Activated B cell treated with CpG ODN at 0.5 μM for 24 hours (primary cell): ENCODE results near the gene TMEM165. TPM values are rescaled to one million over a fixed set of nuclear protein-coding genes. Genes with fewer than 3 reads are reported as not detected.
"Not testable (repeated sequence)": the region's sequence is repeated elsewhere in the genome, so short reads cannot be mapped to it uniquely, and the experiment has no call there.

Source experiments
- ATAC-seq: fragments of 200-7000 bp; cut with Tn5 transposase; one replicate; pipeline ENCODE4 v1.10.0; 2021; ENCODE audit warnings: low read depth, mild to moderate bottlenecking, moderate library complexity
- CTCF ChIA-PET: fragments of 350-600 bp; sonication (Branson Sonifier 250); formaldehyde crosslinking; loops from one replicate; lab custom pipeline; 2021; ENCODE audit warnings: antibody characterized with exemption; lab: Charles Lee
- POLR2A ChIA-PET: fragments of 350-600 bp; sonication (Branson Sonifier 250); formaldehyde crosslinking; loops from one replicate; lab custom pipeline; 2021; ENCODE audit warnings: antibody characterized with exemption; lab: Charles Lee
- DNase-seq: peaks from one replicate; pipeline ENCODE4 v3.0.0; 2022
- H3K27ac Mint-ChIP-seq: one replicate; pipeline ENCODE4 v1.8.0; 2020; ENCODE audit warnings: mixed read lengths
- H3K27me3 Mint-ChIP-seq: one replicate; pipeline ENCODE4 v1.8.0; 2021; ENCODE audit warnings: mixed read lengths
- H3K36me3 Mint-ChIP-seq: one replicate; pipeline ENCODE4 v1.8.0; 2021; ENCODE audit warnings: low read depth, mixed read lengths
- H3K4me1 Mint-ChIP-seq: one replicate; pipeline ENCODE4 v1.8.0; 2021; ENCODE audit warnings: mixed read lengths
- H3K4me3 Mint-ChIP-seq: one replicate; pipeline ENCODE4 v1.8.0; 2020; ENCODE audit warnings: mild to moderate bottlenecking, mixed read lengths
- H3K9me3 Mint-ChIP-seq: one replicate; pipeline ENCODE4 v1.8.0; 2020; ENCODE audit warnings: mixed read lengths
- CTCF ChIP-seq: fragments of 200-600 bp; IDR thresholded peaks from one replicate; pipeline ENCODE4 v1.8.0; 2022; ENCODE audit warnings: antibody characterized with exemption, mild to moderate bottlenecking
- intact Hi-C: fragments of 100-400 bp; cut with micrococcal nuclease; formaldehyde crosslinking; loops from one replicate; pipeline ENCODE4 v1.15.1; 2024
- total RNA-seq: library from RNA; stranded (reverse); gene quantifications from 2 replicates; pipeline ENCODE4 v1.2.3, GENCODE V29; 2022

The TMEM165 gene
- total RNA-seq, 1 donor from 2014 or later: 90.2 TPM

- intact Hi-C loops: no loop called here
- TF ChIP-seq CTCF: no peak
- no peaks in the 10 kb centered on the region for H3K27me3 Mint-ChIP-seq
- H3K4me3 Mint-ChIP-seq: no peak overlapping the region
- ATAC-seq (no peak), DNase-seq (no peak)
- H3K27ac Mint-ChIP-seq: no peak overlapping the region
- ChIA-PET CTCF (no interaction called here), POLR2A (interaction anchor here (4.0 kb wide), 1 partner anchor 47 kb away, joined by 21 read pairs; the partner anchor contains the start of gene TMEM165)
- peaks cover 13% of the 10 kb centered on the region for H3K4me1 Mint-ChIP-seq
- H3K9me3 Mint-ChIP-seq: peaks cover 2% of the 10 kb centered on the region
- peaks cover 2% of the 10 kb centered on the region for H3K36me3 Mint-ChIP-seq
Observed at GRCh38 chr4:55348466-55348865, 47.3 kb upstream of the TMEM165 start.

GRCh38 chr4:55350870-55351269, 44.9 kb upstream of the TMEM165 start:
- peaks cover 10% of the 10 kb centered on the region for H3K4me1 Mint-ChIP-seq
- H3K9me3 Mint-ChIP-seq, H3K27ac Mint-ChIP-seq, H3K36me3 Mint-ChIP-seq, ATAC-seq, POLR2A ChIA-PET, DNase-seq, H3K27me3 Mint-ChIP-seq, CTCF ChIA-PET, intact Hi-C loops, H3K4me3 Mint-ChIP-seq: not testable (repeated sequence)

GRCh38 chr4:55351824-55352223, 43.9 kb upstream of the TMEM165 start:
- Mint-ChIP-seq H3K4me1 (peaks cover 8% of the 10 kb centered on the region), H3K4me3 (no peak overlapping the region), H3K36me3 (peaks cover 2% of the 10 kb centered on the region), H3K27me3 (no peaks in the 10 kb centered on the region), H3K9me3 (peaks cover 3% of the 10 kb centered on the region), H3K27ac (no peak overlapping the region)
- POLR2A ChIA-PET: no interaction called here
- ATAC-seq (no peak), DNase-seq (no peak)
- no peak for TF ChIP-seq CTCF
- intact Hi-C loops: no loop called here
- CTCF ChIA-PET: no interaction called here

GRCh38 chr4:55352726-55353125, 43.0 kb upstream of the TMEM165 start:
- H3K27me3 Mint-ChIP-seq: no peaks in the 10 kb centered on the region
- no peak for TF ChIP-seq CTCF
- CTCF ChIA-PET: no interaction called here
- intact Hi-C loops: no loop called here
- H3K4me1 Mint-ChIP-seq: no peaks in the 10 kb centered on the region
- POLR2A ChIA-PET: no interaction called here
- H3K27ac Mint-ChIP-seq: no peak overlapping the region
- DNase-seq: no peak
- peaks cover 3% of the 10 kb centered on the region for H3K9me3 Mint-ChIP-seq
- ATAC-seq: no peak
- no peak overlapping the region for H3K4me3 Mint-ChIP-seq
- peaks cover 2% of the 10 kb centered on the region for H3K36me3 Mint-ChIP-seq

GRCh38 chr4:55353228-55353747, 42.5 kb upstream of the TMEM165 start:
- POLR2A ChIA-PET, H3K4me1 Mint-ChIP-seq, intact Hi-C loops, H3K36me3 Mint-ChIP-seq, H3K27me3 Mint-ChIP-seq, DNase-seq, H3K27ac Mint-ChIP-seq, ATAC-seq, CTCF ChIA-PET, H3K9me3 Mint-ChIP-seq, H3K4me3 Mint-ChIP-seq: not testable (repeated sequence)

GRCh38 chr4:55354648-55355047, 41.1 kb upstream of the TMEM165 start:
- peaks cover 3% of the 10 kb centered on the region for H3K9me3 Mint-ChIP-seq
- POLR2A ChIA-PET: interaction anchor here (1.3 kb wide), 1 partner anchor 9 kb away, joined by 3 read pairs; no protein-coding TSS in a partner anchor
- intact Hi-C loops: no loop called here
- ATAC-seq: no peak
- CTCF ChIA-PET: no interaction called here
- H3K27me3 Mint-ChIP-seq: no peaks in the 10 kb centered on the region
- H3K4me3 Mint-ChIP-seq: no peak overlapping the region
- H3K4me1 Mint-ChIP-seq: peaks cover 15% of the 10 kb centered on the region
- no peak overlapping the region for H3K27ac Mint-ChIP-seq
- TF ChIP-seq CTCF: no peak
- H3K36me3 Mint-ChIP-seq: peaks cover 2% of the 10 kb centered on the region
- no peak for DNase-seq
